Activated naive CD4-positive, alpha-beta T cell treated with anti-CD3 and anti-CD28 coated beads, Interleukin-2, amount 10 ng/mL, durations not matched to agents 5 hours and 36 hours (primary cell): Measurements from ENCODE around the gene SNAP23. TPM values are rescaled to one million over a fixed set of nuclear protein-coding genes. Genes with fewer than 3 reads are reported as not detected.

Experiments used
- total RNA-seq, 2 experiments: library from RNA; stranded (reverse); gene quantifications; one replicate each; pipeline ENCODE4 v1.2.3, GENCODE V29; 2021

Gene SNAP23
- 10 to 100 TPM; 54.2 to 56.8 TPM for total RNA-seq

DNA sequence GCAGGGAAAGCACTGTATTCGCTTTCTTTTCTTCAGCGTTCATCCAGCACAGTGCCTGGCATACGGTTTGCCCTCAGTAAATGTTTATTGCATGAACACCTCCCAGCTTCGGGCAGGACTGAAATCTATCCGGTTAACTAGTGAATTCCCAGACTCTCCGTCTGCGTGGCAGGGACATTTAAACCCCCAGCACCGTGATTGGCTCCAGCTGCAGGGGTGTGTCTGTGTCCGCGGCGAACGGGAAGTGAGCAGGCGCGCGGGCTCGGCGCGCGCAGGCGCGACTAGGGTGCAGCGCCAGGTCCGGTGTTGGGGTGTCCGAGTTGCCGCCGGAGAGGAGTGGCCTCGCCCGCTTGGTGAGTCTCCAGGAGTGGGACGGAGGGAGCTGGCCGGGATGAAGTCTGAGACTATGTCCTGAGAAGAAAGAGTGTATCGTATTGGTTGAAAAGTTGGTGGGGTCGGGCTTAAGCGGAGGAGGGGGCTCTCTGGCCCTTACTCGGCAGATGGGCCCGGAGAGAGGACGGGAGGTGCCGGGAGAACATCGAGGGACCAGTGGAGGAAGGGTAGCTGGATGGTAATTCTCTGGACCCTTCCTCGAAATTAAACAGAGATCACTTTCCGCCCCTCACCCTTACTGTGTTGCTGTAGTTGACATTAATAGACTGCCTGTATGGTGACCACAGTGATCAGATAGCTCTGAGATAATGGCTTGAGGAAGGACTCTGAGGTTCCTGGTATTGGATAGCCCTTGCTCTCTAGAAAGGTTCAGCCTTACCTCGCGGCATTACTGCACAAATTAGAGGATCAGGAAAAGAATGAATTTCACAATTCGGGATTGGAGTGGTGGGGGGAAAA is at the start of gene SNAP23:
SNAP23 (plus strand) TSS at position 274 of the 852 bp plus-strand sequence. CDS start 16,213 bp downstream, outside the sequence.

DNA sequence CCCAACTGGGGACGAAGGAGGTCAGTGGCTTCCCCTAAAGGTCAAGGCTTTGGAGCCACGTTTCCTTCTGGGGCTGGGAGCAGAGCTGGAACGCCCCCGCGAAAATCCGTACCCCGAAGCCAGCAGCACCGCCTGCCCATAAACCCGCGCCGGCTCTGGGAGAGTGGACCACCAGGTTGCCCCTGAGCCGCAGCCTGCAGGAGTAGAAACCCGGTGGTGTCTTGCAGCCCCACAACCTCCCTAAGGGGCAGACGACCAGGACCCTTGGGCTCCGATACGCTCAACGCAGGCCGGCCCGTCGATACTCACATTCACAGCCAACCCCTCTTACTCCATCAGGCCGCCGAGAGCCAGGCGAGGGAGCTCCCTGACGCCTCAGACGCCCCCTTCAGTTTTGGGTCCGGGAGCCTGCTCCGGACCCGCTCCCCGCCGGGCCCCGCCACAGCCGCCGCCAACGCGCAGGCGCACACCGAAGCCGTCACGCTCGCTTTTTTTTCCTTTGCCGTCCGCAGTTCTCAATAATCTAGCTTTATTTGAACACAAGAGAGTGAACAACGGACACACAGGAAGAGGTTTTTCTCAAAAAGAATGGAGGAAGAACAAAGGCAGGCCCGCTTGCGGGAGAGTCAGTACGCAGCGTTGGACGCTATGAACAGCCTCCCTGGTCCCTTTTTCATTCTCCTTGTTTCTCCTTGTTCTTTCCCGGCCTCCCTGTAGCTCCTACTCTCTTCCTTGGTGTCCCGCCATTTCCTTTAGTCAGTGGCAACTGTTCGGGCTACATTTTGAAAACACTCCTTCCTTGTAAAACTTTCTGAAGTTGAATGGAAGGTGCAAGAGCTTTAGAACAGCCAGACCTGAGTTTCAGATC is 4.5 kb upstream of the SNAP23 start, which contains the start of gene ZNF106:
ZNF106 (minus strand) TSS at position 471 of the 868 bp plus-strand sequence. CDS start 18,852 bp downstream, outside the sequence.

DNA sequence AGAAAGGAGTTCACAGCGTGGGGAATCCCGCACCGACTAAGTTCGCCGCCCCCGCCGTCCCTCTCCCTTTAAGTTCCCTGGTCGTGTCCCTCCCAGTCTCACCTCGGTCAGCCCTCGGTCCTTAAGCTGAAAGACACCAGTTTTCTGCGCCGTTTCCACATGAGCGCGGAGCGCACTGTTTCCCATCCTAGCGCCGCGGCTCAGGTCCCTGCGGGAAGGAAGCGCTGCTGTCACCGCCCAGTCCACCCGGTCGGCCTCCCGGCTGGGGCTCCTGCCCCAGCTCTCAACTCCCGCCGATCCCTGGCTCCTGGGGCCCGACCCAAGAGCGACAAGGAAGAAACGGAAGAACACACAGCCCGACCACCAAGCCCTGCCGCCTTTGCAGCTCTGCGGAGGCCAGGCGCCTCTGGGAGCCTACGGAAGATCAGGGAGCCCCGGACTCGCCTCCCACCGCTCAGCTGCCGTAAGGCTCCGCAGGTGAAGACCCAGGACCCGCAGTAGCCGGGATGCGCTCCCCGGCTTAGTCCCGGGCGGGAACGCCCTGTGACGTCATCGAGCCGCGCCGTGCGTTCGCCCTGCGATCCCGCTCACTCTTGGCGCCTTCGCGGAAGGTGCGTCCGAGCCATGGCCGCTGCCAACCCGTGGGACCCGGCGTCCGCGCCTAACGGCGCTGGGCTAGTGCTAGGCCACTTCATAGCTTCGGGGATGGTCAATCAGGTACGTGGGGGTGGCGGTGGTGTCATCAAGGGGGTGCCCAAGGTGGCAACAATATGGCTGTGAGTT is 53.0 kb downstream of the SNAP23 start, which contains the start of the genes HAUS2 and LRRC57:
HAUS2 (plus strand) TSS at position 590 of the 783 bp plus-strand sequence; CDS start at position 625, 35 bp downstream.
LRRC57 (minus strand) TSS at position 545 of the 783 bp plus-strand sequence; CDS start at position 186, 359 bp downstream.

DNA sequence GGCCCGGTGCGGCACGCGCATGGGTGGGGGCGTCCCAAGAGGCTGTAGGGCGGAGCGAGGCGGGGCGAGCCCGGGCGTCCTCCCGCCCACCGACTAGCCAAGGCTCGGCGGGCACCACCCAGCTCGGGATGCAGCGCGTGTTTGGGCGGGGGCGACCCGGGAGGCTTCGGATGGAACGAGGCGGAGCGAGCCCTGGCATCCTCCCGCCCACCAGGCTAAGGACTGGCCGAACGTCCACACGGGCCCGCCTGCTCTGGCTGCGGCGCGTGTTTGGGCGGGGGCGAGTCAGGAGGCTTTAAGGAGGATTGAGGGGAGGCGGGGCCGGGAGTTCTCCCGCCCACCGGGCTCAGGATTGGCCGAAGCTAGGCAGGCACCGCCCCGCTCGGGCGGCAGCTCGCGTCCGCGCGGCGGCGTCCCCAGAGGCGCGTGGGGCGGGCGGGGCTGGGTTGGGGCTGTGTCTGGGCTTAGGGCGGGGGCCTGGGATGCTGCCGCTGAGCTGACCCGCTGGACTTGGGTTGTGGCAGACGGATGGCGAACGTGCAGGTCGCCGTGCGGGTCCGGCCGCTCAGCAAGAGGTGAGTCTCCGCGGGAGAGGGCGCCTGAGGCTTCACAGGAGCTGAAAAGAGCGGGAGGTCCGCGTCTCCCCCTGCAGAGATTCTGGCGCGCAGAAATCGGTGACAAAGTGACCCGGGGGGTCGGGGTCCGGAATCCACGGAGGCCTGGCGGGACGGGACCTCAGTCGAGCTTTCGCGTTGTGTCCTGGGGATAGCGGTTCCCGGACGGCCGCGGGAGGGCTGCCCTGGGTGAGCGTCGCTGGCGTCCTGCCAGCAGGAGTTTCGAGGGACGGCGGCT is 80.0 kb downstream of the SNAP23 start, which contains the start of gene STARD9:
STARD9 (plus strand) TSS at position 419 of the 852 bp plus-strand sequence; CDS start at position 529, 110 bp downstream.

Other genes with a start within 250 kb of the SNAP23 start
- 10 to 100 TPM; 29.7 to 33.8 TPM for gene GANC, start 222.4 kb upstream of the SNAP23 start, total RNA-seq
- 10 to 100 TPM; 41.6 to 42.6 TPM for gene TMEM87A, start 222.2 kb upstream of the SNAP23 start, total RNA-seq
- gene CAPN3, start 136.1 kb upstream of the SNAP23 start, total RNA-seq = 1 to 10 TPM; 5.6 to 6.2 TPM
- 10 to 100 TPM; 41.8 to 42.5 TPM for gene ZNF106, start 4.5 kb upstream of the SNAP23 start, total RNA-seq
- gene LRRC57, start 53.2 kb downstream of the SNAP23 start, total RNA-seq = 10 to 100 TPM; 15.5 to 18.2 TPM
- gene HAUS2, start 53.2 kb downstream of the SNAP23 start, total RNA-seq = 10 to 100 TPM; 28.9 to 31.5 TPM
- gene STARD9, start 80.0 kb downstream of the SNAP23 start, total RNA-seq = 10 to 100 TPM; 10.4 to 11.0 TPM
- 10 to 100 TPM; 19.6 to 24.8 TPM for gene CDAN1, start 241.5 kb downstream of the SNAP23 start, total RNA-seq